ENCODE results near the gene RNF144A. TPM values are rescaled to one million over a fixed set of nuclear protein-coding genes. Genes with fewer than 3 reads are reported as not detected.
"Not testable (repeated sequence)": the region's sequence is repeated elsewhere in the genome, so short reads cannot be mapped to it uniquely, and the experiment has no call there.

RNF144A gene
- polyA plus RNA-seq, 1 donor from 2014 or later: 0.83 TPM

DNA sequence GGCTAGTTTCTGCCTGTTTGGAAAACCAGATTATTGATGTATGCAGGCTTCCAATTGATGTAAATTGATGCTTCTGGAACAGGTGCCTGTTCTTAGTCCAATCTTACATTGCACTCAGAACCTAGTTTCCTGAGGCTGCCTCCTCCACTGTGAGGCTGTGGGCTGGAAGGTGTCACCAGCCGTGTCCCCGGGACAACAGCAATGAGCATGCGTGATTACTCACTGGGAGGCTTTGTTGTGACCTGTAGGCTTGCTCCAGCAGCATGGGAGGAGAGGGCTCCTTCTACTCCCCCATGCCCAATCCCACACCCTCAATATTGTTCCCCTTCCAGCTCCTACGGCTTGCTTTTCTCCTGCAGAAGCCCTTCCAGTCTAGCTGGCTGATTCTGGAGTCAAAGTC, 28.5 kb upstream of the RNF144A start:
- no peak overlapping the region for H3K27ac Mint-ChIP-seq
- peaks cover 5% of the 10 kb centered on the region for H3K36me3 Mint-ChIP-seq
- peaks cover 3% of the 10 kb centered on the region for H3K27me3 Mint-ChIP-seq

DNA sequence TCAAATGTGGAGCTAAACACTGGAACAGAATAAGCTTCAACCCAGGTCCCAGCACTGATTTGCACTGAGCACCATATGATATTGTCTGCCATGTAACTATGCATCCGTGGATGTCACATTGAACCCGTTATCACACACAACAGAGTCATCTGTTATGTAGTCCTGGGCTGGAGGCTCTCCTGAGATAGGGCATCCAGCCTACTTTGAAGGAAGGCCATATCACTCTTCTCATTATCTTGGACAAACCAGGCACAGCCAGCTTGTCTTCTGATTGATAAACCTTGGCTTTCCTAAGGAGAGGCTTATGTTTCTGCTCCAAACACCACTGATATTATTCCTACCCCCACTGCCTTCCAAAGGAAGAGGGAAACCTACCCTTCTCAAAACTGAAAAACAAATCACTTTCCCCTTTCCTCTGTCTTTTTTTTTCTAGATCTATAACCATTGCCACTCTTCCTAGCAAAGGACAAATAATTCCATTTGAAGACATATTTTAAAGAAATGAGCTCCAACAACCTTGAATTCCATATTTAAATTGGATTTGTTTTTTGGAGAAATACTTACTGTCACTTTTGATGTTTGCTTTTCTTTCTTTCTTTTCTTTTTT, 23.2 kb upstream of the RNF144A start:
- Mint-ChIP-seq H3K27me3 (no peaks in the 10 kb centered on the region), H3K4me1 (no peaks in the 10 kb centered on the region), H3K36me3 (peaks cover 4% of the 10 kb centered on the region), H3K9me3 (no peaks in the 10 kb centered on the region), H3K27ac (no peak overlapping the region), H3K4me3 (no peak overlapping the region)

More for the DNA sequence above, 28.5 kb upstream of the RNF144A start:
- H3K4me1 Mint-ChIP-seq: no peaks in the 10 kb centered on the region
- H3K4me3 Mint-ChIP-seq: no peak overlapping the region
- H3K9me3 Mint-ChIP-seq: no peaks in the 10 kb centered on the region

DNA sequence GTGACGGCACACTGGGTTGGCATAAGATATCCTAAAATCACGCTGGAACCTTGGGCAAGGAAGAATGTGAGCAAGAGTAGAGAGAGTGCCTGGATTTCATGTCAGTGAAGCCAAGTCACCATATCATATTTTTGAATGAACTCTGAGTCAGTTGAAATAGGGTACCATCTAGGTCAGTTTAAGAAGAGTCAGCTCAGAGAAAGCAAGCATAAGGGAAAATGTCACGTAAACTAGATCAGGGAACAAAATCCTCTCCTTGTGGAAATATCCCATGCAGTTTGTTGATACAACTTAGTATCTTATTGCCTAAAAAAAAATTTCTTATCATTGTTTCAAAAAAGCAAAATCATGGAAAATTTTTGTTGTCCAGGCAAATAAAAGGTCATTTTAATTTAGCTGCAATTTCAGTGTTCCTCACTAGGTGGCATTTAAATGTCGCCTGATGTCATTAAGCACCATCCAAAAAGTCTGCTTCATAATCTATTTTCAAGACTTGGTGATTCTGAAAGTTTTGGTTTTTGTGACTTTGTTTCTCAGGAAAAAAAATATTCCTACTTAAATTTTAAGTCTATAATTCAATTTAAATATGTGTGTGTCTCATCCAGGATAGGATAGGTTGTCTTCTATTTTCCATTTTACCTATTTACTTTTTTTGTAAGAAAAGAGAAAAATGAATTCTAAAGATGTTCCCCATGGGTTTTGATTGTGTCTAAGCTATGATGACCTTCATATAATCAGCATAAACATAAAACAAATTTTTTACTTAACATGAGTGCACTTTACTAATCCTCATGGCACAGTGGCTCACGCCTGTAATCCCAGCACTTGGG, 20.1 kb upstream of the RNF144A start:
- no peaks in the 10 kb centered on the region for H3K27me3 Mint-ChIP-seq
- H3K4me3 Mint-ChIP-seq: no peak overlapping the region
- no peaks in the 10 kb centered on the region for H3K4me1 Mint-ChIP-seq
- no peak overlapping the region for H3K27ac Mint-ChIP-seq
- peaks cover 6% of the 10 kb centered on the region for H3K36me3 Mint-ChIP-seq
- peaks cover 0 to 5% (median 1%) of the 10 kb centered on the region in 3 donors for H3K9me3 Mint-ChIP-seq

DNA sequence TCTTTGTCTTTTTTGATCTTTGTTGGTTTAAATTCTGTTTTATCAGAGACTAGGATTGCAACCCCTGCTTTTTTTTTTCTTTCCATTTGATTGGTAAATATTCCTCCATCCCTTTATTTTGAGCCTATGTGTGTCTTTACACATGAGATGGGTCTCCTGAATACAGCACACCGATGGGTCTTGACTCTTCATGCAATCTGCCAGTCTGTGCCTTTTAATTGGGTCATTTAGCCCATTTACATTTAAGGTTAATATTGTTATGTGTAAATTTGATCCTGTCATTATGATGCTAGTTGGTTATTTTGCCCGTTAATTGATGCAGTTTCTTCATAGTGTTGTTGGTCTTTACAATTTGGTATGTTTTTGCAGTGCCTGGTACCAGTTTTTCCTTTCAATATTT, 14.6 kb upstream of the RNF144A start:
- H3K9me3 Mint-ChIP-seq, H3K4me1 Mint-ChIP-seq, H3K27ac Mint-ChIP-seq, H3K27me3 Mint-ChIP-seq, H3K4me3 Mint-ChIP-seq, H3K36me3 Mint-ChIP-seq: not testable (repeated sequence)

DNA sequence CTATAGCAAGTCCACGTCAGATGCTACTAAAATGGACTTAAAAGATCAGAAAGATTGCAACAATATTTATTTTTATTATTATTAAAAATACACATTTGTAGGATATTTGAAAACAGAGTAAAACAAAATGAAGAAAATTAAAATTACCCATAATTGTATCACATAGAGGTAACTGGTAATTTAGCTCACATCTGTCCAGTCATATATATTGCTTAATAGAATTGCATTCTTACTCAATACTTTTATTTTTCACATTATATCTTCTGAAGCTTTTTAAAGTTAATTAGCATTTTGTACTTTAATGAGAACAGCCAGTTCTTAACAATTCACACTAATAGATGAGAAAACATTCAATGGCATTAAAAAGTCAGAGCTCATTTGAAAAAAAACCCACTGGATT, 11.5 kb upstream of the RNF144A start:
- Mint-ChIP-seq H3K36me3 (peaks cover 7% of the 10 kb centered on the region), H3K9me3 (peaks cover 3 to 7% (median 6%) of the 10 kb centered on the region in 3 donors), H3K27me3 (no peaks in the 10 kb centered on the region), H3K27ac (no peak overlapping the region), H3K4me3 (no peak overlapping the region), H3K4me1 (peaks cover 16 to 21% (median 19%) of the 10 kb centered on the region in 3 donors)

DNA sequence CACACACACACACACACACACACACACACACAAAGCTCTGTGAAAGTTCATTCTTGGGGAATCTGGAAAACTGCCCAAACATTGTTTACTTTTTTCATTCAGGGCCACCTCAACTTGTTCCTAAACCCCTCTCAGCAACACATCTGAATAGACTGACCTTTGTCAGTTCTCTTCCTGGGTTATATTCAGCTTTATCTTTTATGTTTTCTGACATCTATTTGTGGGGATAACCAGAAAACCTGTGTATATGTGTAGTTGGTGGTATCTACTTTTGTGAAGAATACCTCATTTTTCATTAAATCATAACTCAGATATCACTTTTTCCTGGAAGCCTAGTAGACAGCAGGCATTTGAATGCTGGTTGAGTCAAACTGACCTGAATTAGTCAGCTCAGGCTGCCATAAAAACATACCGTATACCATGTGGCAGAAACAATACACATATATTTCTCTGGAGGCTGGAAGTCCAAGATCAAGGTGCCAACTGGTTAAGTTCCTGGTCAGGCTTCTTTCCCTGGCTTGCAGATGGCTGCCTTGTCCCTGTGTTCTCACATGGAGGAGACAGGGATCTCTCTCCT, 11.0 kb upstream of the RNF144A start:
- Mint-ChIP-seq H3K9me3 (peaks cover 3 to 7% (median 6%) of the 10 kb centered on the region in 3 donors), H3K36me3 (peaks cover 7% of the 10 kb centered on the region), H3K4me3 (no peak overlapping the region), H3K4me1 (peaks cover 16 to 24% (median 22%) of the 10 kb centered on the region in 3 donors), H3K27ac (no peak overlapping the region), H3K27me3 (no peaks in the 10 kb centered on the region)

DNA sequence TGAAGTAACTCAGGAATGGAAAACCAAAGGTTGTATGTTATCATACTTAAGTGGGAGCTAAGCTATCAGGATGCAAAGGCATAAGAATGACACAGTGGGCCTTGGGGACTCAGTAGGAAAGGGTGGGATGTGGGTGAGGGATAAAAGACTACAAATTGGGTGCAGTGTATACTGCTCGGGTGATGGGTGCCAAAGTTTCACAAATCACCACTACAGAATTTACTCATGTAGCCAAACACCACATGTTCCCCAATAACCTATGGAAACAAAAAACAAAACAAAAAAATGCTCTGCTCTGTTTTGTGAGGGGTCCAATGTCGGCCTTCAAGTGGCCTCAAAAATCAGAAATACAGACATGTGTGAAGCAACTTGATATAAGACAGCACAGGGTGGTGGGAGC, 8.9 kb upstream of the RNF144A start:
- Mint-ChIP-seq H3K36me3 (peaks cover 2% of the 10 kb centered on the region), H3K4me1 (peaks cover 16 to 25% (median 22%) of the 10 kb centered on the region in 3 donors)

DNA sequence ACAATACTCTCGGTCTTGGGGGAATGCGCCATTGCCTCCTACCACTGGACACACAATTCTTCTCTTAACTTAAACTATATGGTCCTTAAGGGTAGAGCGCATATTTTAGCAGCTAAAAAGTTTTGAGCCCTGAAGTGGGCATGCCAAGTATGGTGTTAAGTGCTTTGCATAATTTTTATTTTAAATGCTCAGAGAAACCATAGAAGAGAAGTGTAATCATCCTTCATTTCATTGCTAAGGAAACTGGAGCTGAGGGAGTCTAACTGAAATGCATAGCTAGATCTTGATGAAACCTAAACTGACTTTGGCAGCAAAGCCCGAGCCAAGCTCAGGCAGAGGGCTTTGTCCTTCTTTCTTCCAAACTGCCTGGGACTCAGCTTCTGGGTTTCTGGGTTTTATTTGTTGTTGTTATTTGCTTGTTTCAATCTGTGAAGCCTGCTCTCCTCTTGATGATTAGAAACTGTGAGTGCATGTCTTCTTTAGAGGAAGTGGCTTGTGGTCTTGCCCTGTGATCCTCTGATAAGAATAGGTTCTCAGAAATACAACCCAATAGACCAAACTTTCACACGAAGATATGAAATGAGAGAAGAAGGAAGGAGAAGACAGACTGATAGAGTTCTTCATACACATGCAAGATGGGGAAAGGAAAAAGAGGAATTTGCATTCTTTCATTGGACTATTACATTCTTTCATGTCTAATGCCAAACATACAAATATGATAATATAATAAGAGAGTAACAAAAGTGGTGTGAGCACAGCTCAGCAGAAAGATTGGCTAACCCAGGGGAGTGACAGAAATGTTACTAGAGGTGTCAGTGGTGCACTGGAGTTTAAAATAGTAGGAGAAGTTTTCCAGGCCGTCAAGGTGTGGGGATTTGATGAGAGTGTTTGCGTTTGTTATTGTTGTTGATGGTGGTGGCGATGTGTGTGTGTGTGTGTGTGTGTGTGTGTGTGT, 7.5 kb upstream of the RNF144A start:
- H3K36me3 Mint-ChIP-seq: no peaks in the 10 kb centered on the region
- H3K9me3 Mint-ChIP-seq: no peaks in the 10 kb centered on the region
- peaks cover 16 to 25% (median 22%) of the 10 kb centered on the region in 3 donors for H3K4me1 Mint-ChIP-seq
- no peaks in the 10 kb centered on the region for H3K27me3 Mint-ChIP-seq
- no peak overlapping the region for H3K27ac Mint-ChIP-seq
- H3K4me3 Mint-ChIP-seq: peak overlapping the region in 3 of 4 donors; percentile 0 to 61 (median 43)

More for the DNA sequence above, 8.9 kb upstream of the RNF144A start:
- no peaks in the 10 kb centered on the region for H3K27me3 Mint-ChIP-seq
- no peak overlapping the region for H3K4me3 Mint-ChIP-seq
- peak overlapping the region in 1 of 3 donors; percentile 64 for H3K27ac Mint-ChIP-seq
- H3K9me3 Mint-ChIP-seq: peaks cover 0 to 2% (median 2%) of the 10 kb centered on the region in 3 donors

DNA sequence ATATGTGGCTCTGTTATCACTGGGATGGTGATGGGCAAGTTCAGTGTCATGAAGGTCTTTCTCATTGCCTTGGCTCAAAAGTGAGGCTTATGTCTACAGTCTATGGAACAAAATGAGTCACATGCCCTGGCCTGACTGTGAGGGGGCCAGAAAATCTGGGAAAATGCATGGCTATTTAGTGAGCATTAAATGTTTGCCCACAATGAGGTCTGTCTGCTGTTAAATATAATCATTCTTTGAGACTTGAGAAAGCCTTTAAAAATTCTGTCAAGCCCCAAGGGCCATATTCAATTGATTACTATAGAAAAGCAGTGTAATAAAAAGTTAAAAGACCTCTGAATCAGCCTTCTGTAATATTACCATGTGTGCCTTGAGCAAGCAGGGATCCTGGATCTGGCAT, 5.5 kb upstream of the RNF144A start:
- no peak overlapping the region for H3K4me3 Mint-ChIP-seq
- H3K9me3 Mint-ChIP-seq: no peaks in the 10 kb centered on the region
- no peaks in the 10 kb centered on the region for H3K36me3 Mint-ChIP-seq
- no peaks in the 10 kb centered on the region for H3K27me3 Mint-ChIP-seq
- H3K4me1 Mint-ChIP-seq: peaks cover 20 to 25% (median 22%) of the 10 kb centered on the region in 3 donors
- no peak overlapping the region for H3K27ac Mint-ChIP-seq

DNA sequence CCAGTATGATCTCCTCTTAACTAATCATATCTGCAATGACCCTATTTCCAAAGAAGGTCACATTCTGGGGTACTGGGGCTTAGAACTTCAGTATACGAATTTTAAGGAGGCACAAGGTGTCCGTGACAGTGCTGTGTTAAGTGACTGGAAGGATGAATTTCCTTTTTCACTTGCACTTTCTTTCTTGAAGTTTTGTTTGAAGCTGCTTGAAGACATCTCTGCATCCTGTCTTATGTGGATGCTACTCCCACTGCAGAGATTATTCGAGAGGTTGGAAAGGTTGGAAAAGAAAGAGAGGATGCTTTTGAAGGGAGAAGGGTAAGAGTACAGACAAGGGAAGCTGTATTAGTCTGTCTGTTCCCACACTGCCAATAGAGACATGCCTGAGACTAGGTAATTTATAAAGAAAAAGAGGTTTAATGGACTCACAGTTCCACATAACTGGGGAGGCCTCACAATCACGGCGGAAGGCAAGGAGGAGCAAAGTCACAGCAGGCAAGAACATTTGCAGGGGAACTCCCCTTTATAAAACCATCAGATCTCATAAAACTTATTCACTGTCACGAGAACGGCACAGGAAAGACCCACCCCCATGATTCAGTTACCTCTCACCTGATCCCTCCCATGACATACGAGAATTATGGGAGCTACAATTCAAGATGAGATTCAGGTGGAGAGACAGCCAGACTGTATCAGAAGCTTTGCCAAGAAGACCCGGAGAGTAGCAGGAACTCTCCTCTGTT, 3.6 kb upstream of the RNF144A start:
- Mint-ChIP-seq H3K9me3 (no peaks in the 10 kb centered on the region), H3K36me3 (no peaks in the 10 kb centered on the region), H3K4me1 (peaks cover 20 to 23% (median 22%) of the 10 kb centered on the region in 3 donors), H3K4me3 (peak overlapping the region in 1 of 4 donors; percentile 27), H3K27ac (no peak overlapping the region), H3K27me3 (no peaks in the 10 kb centered on the region)

DNA sequence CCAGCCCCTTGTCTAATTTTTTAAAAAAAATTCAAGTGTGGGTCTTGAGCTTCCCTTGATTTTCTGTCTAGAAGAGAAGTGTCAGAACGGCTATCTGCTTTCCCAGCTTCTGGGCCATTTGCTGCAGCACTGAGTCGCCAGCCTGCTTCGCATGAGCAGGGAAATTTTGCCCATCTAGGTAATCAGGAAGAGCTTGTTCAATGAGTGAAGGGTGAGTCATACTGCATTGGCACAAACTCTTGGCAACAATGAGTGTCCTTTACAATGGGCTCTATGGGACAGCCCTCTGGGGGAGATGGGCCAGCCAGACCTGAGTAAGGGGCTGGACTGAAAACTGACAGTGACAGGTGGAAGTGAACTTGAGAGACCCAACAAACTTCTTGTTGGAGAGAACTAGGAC, 2.4 kb upstream of the RNF144A start:
- peak overlapping the region in 1 of 4 donors; percentile 73 for H3K4me3 Mint-ChIP-seq
- H3K27ac Mint-ChIP-seq: no peak overlapping the region
- H3K36me3 Mint-ChIP-seq: no peaks in the 10 kb centered on the region
- H3K9me3 Mint-ChIP-seq: no peaks in the 10 kb centered on the region
- peaks cover 7% of the 10 kb centered on the region for H3K27me3 Mint-ChIP-seq
- peaks cover 9 to 15% (median 13%) of the 10 kb centered on the region in 3 donors for H3K4me1 Mint-ChIP-seq

DNA sequence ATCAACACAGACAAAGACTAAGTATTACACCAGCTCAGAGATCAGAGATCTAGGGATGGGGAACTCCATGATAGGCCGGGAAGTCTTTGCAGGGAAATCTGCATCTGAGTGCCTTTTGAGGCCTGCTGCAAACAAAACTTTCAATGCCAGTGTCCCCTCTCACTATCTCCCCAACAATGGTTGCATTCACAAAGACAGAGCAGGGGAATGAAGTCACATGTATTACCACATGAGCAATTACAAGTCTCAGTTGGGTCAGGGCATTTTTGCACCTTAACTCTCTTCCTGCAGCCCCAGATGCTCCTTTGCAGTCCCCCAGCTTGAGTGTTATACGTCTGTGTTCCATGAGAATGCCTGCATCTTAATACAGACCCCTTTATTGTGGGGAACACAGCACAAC, 1.8 kb upstream of the RNF144A start:
- Mint-ChIP-seq H3K27me3 (peaks cover 7% of the 10 kb centered on the region), H3K36me3 (no peaks in the 10 kb centered on the region), H3K27ac (no peak overlapping the region), H3K4me1 (peaks cover 4 to 11% (median 9%) of the 10 kb centered on the region in 3 donors), H3K9me3 (no peaks in the 10 kb centered on the region), H3K4me3 (peak overlapping the region in 1 of 4 donors; percentile 73)

DNA sequence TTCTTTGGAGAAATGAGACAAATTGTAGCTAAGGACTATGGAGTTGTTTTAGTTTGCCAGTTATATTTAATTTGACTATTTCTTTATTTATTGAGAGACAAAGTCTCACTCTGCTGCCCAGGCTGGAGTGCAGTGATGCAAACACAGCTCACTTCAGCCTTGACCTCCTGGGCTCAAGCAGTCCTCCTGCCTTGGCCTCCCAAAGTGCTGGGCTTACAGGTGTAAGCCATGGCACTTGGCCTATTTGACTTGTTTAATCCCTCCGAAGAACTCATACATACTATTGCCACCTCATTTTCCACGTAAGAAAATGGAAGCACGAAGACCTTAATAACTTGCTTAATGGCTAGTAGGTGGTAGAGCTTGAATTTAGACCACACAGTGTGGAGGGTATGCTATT, 988 bp upstream of the RNF144A start:
- Mint-ChIP-seq H3K36me3 (no peaks in the 10 kb centered on the region), H3K27me3 (peaks cover 7% of the 10 kb centered on the region), H3K9me3 (no peaks in the 10 kb centered on the region), H3K4me1 (peaks cover 3 to 5% (median 4%) of the 10 kb centered on the region in 3 donors), H3K27ac (no peak overlapping the region), H3K4me3 (peak overlapping the region; percentile 21 to 73 (median 59))

DNA sequence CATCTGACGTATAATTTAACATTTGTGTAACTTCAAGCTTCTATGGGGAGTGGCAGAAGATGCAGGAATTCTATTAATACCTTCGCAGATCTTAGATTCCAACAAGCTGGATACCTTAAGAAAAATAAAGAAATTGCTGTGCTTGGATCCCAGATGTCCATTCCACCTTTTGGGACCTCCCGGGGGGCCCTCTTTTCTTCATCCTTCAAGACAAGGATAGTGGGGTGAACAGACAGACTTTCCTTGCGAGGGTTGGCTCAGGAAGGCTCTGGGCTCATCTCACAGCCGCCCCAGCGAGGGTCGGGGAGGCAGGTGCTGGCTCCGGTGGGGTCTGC, 509 bp upstream of the RNF144A start:
- peak overlapping the region; percentile 70 to 85 (median 72) for H3K4me3 Mint-ChIP-seq
- peaks cover 7% of the 10 kb centered on the region for H3K27me3 Mint-ChIP-seq
- no peak overlapping the region for H3K27ac Mint-ChIP-seq
- H3K4me1 Mint-ChIP-seq: peaks cover 3 to 7% (median 4%) of the 10 kb centered on the region in 3 donors
- no peaks in the 10 kb centered on the region for H3K36me3 Mint-ChIP-seq
- H3K9me3 Mint-ChIP-seq: no peaks in the 10 kb centered on the region

Measured in IgD-negative memory B cell (primary cell).